Motor neuron (in vitro differentiated cells): ENCODE results near the gene TIMM10. TPM values are rescaled to one million over a fixed set of nuclear protein-coding genes. Genes with fewer than 3 reads are reported as not detected.
A peak's percentile ranks its signal among the peaks of the same experiment; 100 is the strongest.

Experiments used
- ATAC-seq, 8 experiments: fragments of 200-7000 bp; cut with Tn5 transposase; replicated peaks in 6 of 8; 2 replicates each; pipeline ENCODE4 v1.8.0; 2021; ENCODE audit warnings: mild to moderate bottlenecking in 8 of 8, moderate library complexity in 8 of 8
- H3K27ac ChIP-seq, 2 donors: fragments of 250-450 bp; sonication (Bioruptor Pico); 2 replicates each; pipeline ENCODE4 v1.9.0; 2021; ENCODE audit warnings: antibody characterized with exemption in 2 of 2, mild to moderate bottlenecking in 2 of 2, moderate library complexity in 1 of 2
- H3K4me1 ChIP-seq, 2 donors: fragments of 250-450 bp; sonication (Bioruptor Pico); replicated peaks in 1 of 2; 2 replicates each; pipeline ENCODE4 v1.6.1; 2021; ENCODE audit warnings: antibody characterized with exemption in 2 of 2, mild to moderate bottlenecking in 2 of 2, moderate library complexity in 1 of 2
- H3K4me3 ChIP-seq, 5 donors: fragments of 250-450 bp; sonication (Bioruptor Pico); 2 replicates each; pipeline ENCODE4 v1.9.0; 2021; ENCODE audit warnings: antibody characterized with exemption in 5 of 5, mild to moderate bottlenecking in 5 of 5, moderate library complexity in 4 of 5
- WGBS, 10 experiments: fragments of 450-650 bp; shearing (Covaris generic); methylation state at CpG; one replicate each; pipeline ENCODE4 v1.0.0; 2022; 5-methylcytosine and 5-hydroxymethylcytosine counted together
- in situ Hi-C, 9 experiments: fragments of 400-800 bp; cut with MboI; loops; one replicate each; pipeline ENCODE4 v1.15.0; 2021; ENCODE audit warnings: low sequenced_read_pairs in 9 of 9, low pct_unique_long_range_greater_than_20kb in 2 of 9; ENCODE audit not compliant: unreplicated experiment in 9 of 9
- total RNA-seq, 8 experiments: library from RNA; unstranded; fragments of 300-600 nt; gene quantifications; 2 replicates each; pipeline versions ENCODE4 v1.2.3 to v1.2.4, GENCODE V29; 2022

TIMM10 gene
- total RNA-seq, 8 experiments from 2014 or later: 28.3 to 86.7 (median 58.9) TPM

DNA sequence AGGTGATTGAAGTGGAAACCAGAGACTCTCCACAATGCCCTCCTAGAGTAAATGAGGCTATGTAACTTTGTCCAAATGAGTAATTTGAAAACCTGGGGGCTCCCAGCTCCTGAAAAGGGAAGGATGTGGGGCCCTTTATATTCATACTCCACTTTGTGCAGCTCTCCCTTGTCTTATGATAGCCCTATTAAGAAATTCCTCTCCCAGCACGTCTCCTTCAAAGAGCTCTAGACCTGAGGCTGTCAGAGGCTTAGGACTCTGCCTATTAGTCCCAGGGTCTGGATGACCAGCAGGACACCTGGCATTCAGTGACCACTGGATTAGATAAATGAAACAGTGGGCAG lies 17.1 kb downstream of the TIMM10 start:
- H3K27ac ChIP-seq: no peak overlapping the region
- peak in 1 of 8 experiments; percentile 1 for ATAC-seq
- no peak overlapping the region for H3K4me3 ChIP-seq
- H3K4me1 ChIP-seq: peaks cover 5 to 10% of the 10 kb centered on the region in 2 donors
- 40% methylated on average over 1 of the region's 1 CpG; no CpG with 5 or more reads in 9 of the 10 experiments for WGBS, 10 experiments
- in situ Hi-C loops: loop anchor here in 1 of 9 experiments (25.0 kb wide), 1 partner anchor 176 kb away; the partner anchor contains the start of genes P2RX3 and SSRP1

GRCh38 chr11:57512646-57513451 lies 17.7 kb downstream of the TIMM10 start:
- Histone ChIP-seq H3K4me1 (peaks cover 5 to 10% of the 10 kb centered on the region in 2 donors), H3K27ac (no peak overlapping the region), H3K4me3 (no peak overlapping the region)
- peak in 3 of 8 experiments; percentile 40 to 52 (median 46) for ATAC-seq
- WGBS, 10 experiments: 0 to 100% (median 78%) methylated on average over 1 to 7 of the region's 12 CpGs; no CpG with 5 or more reads in 3 of the 10 experiments
- in situ Hi-C loops: loop anchor here in 1 of 9 experiments (25.0 kb wide), 1 partner anchor 176 kb away; the partner anchor contains the start of genes P2RX3 and SSRP1

- WGBS, 10 experiments: 71 to 100% (median 100%) methylated on average over 1 to 6 of the region's 6 CpGs; no CpG with 5 or more reads in 3 of the 10 experiments
- peak in 1 of 8 experiments; percentile 1 for ATAC-seq
- Histone ChIP-seq H3K27ac (no peak overlapping the region), H3K4me1 (peaks cover 5 to 10% of the 10 kb centered on the region in 2 donors), H3K4me3 (no peak overlapping the region)
- in situ Hi-C loops: loop anchor here in 1 of 9 experiments (25.0 kb wide), 1 partner anchor 175 kb away; the partner anchor contains the start of genes P2RX3 and SSRP1
Observed at GRCh38 chr11:57511741-57512430, 18.7 kb downstream of the TIMM10 start.

DNA sequence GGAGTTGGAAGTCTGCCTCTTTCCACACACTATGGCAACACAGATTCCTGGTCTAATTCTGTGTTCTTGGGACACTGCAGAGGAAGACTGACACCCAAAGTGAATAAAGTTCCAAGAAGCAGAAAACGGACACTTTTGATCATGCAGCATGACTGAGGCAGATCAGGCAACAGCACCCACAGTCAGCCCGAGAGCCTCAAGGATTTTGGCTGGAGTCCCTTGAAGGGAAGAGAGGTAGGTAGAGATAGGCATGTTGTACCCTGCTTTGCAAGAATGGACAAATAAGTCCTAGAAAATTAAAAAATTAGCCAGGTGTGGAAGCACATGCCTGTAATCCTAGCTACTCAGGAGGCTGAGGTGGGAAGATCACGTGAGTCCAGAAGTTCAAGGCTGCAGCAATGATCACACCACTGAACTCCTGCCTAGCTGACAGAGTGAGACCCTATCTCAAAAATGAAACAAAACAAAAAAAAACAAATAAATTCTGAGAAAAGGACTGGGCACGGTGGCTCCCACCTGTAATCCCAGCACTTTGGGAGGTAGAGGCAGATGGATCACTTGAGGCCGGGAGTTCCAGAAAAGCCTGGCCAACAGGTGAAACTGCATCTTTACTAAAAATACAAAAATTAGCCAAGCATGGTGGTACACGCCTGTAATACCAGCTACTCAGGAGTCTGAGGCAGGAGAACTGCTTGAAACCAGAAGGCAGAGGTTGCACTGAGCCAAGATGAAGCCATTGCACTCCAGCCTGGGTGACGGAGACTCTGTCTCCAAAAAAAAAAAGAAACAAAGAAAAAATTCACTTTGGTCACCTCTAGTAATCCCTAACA lies 22.0 kb downstream of the TIMM10 start:
- no peak for ATAC-seq
- in situ Hi-C loops: loop anchor here in 1 of 9 experiments (25.0 kb wide), 1 partner anchor 171 kb away; the partner anchor contains the start of genes P2RX3 and SSRP1
- WGBS, 10 experiments: 54 to 100% (median 86%) methylated on average over 2 to 6 of the region's 7 CpGs
- H3K4me1 ChIP-seq: no peaks in the 10 kb centered on the region
- no peak overlapping the region for H3K4me3 ChIP-seq
- H3K27ac ChIP-seq: no peak overlapping the region

GRCh38 chr11:57506522-57506921 lies 24.0 kb downstream of the TIMM10 start:
- in situ Hi-C loops: loop anchor here in 1 of 9 experiments (25.0 kb wide), 1 partner anchor 169 kb away; the partner anchor contains the start of genes P2RX3 and SSRP1

DNA sequence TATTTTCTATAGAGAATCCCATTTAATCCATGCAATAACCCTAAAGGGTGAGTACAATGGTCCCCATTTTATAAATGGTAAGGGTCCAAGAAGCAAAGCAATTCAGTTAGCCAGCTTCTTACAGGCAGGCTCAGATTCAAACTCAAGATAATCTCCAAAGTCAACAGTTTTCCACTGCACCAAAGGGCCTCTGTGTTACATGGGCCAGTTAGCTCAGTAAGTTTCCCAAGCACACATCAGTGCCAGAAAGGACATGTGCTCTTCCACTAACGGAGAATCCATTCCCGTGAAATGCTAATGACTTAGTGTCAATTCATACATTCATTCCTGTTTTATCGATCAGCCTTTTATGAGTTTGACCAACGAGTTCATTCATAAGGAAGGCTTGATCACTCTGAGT lies 26.0 kb downstream of the TIMM10 start:
- WGBS, 10 experiments: 51 to 100% (median 80%) methylated on average over 1 to 4 of the region's 4 CpGs; no CpG with 5 or more reads in 2 of the 10 experiments
- in situ Hi-C loops: loop anchor here in 1 of 9 experiments (25.0 kb wide), 1 partner anchor 167 kb away; the partner anchor contains the start of genes P2RX3 and SSRP1
- peaks cover 5% of the 10 kb centered on the region in 2 donors for H3K4me1 ChIP-seq
- ATAC-seq: no peak
- H3K4me3 ChIP-seq: no peak overlapping the region
- H3K27ac ChIP-seq: no peak overlapping the region

More at GRCh38 chr11:57506522-57506921, 24.0 kb downstream of the TIMM10 start:
- H3K27ac ChIP-seq: no peak overlapping the region
- H3K4me3 ChIP-seq: no peak overlapping the region
- no peak for ATAC-seq
- no peaks in the 10 kb centered on the region for H3K4me1 ChIP-seq
- 80 to 100% (median 94%) methylated on average over 1 of the region's 1 CpG; no CpG with 5 or more reads in 6 of the 10 experiments for WGBS, 10 experiments

DNA sequence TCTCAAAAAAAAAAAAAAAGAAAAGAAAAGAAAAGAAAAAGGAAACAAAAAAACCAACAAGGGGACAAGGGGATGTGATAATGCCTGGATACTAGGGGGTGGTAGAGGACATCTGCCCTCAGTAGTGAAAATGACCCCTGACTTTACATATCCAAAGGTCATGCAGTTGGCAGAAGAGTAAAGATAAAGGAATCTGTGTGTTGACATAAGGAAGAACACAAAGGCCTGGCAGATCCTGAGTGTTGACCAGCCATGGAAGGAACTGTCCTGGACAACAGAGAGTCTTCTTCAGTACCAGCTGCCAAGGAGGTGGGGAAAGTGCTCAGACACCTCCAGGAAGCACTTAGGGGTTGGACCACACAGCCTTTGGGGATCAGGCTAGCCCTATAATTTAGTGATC lies 27.7 kb downstream of the TIMM10 start:
- Histone ChIP-seq H3K4me1 (peaks cover 5 to 10% of the 10 kb centered on the region in 2 donors), H3K27ac (no peak overlapping the region), H3K4me3 (no peak overlapping the region)
- in situ Hi-C loops: loop anchor here in 1 of 9 experiments (25.0 kb wide), 1 partner anchor 166 kb away; the partner anchor contains the start of genes P2RX3 and SSRP1
- ATAC-seq: no peak

DNA sequence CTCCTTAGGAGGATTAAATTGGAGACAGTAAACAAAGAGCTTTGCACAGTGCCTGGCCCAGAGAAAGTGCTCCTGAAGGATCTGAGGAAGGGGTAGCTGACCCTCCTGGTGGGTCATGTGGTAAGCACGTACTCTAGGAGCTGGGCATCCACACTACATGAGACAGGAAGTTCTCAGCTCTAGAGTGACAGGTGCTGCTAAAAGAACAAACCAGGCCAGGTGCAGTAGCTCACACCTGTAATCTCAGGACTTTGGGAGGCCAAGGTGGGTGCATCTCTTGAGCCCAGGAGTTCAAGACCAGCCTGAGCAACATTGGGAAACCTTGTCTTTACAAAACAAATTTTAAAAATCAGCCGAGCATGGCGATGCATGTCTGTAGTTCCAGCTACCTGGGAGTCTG lies 28.2 kb downstream of the TIMM10 start:
- no peak overlapping the region for H3K27ac ChIP-seq
- peaks cover 5 to 10% of the 10 kb centered on the region in 2 donors for H3K4me1 ChIP-seq
- 89 to 100% (median 100%) methylated on average over 1 to 3 of the region's 3 CpGs; no CpG with 5 or more reads in 3 of the 10 experiments for WGBS, 10 experiments
- H3K4me3 ChIP-seq: no peak overlapping the region
- no peak for ATAC-seq
- in situ Hi-C loops: loop anchor here in 1 of 9 experiments (25.0 kb wide), 1 partner anchor 165 kb away; the partner anchor contains the start of genes P2RX3 and SSRP1

DNA sequence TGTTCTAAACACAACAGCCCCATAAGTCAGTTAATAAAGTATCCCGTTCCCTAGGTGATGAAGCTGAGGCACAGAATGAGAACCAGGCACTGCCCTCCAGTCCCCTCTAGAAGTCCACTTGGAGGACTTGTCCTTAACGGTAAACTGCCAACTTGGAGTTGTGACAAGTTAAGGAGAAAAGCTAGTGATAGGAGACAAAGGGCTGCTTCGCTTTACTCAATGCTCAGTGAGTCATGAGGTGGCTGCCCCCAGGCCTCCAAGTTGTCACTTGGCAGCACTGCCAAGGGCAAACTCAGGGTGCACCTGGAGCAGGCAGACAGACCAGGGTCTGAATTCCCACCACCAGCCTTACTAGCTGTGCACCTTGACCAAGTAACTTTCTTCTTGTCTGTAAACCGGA lies 28.6 kb downstream of the TIMM10 start:
- ATAC-seq: no peak
- Histone ChIP-seq H3K27ac (no peak overlapping the region), H3K4me1 (peaks cover 5 to 10% of the 10 kb centered on the region in 2 donors), H3K4me3 (no peak overlapping the region)
- 49 to 100% (median 83%) methylated on average over 1 to 3 of the region's 4 CpGs; no CpG with 5 or more reads in 1 of the 10 experiments for WGBS, 10 experiments
- in situ Hi-C loops: loop anchor here in 1 of 9 experiments (25.0 kb wide), 1 partner anchor 165 kb away; the partner anchor contains the start of genes P2RX3 and SSRP1

GRCh38 chr11:57500926-57501325 lies 29.6 kb downstream of the TIMM10 start:
- WGBS, 10 experiments: 100% methylated on average over 1 of the region's 15 CpGs; no CpG with 5 or more reads in 9 of the 10 experiments
- Histone ChIP-seq H3K27ac (no peak overlapping the region), H3K4me3 (no peak overlapping the region), H3K4me1 (peaks cover 8 to 10% of the 10 kb centered on the region in 2 donors)
- in situ Hi-C loops: loop anchor here in 1 of 9 experiments (25.0 kb wide), 1 partner anchor 164 kb away; the partner anchor contains the start of genes P2RX3 and SSRP1
- no peak for ATAC-seq

- no peak for ATAC-seq
- in situ Hi-C loops: loop anchor here in 1 of 9 experiments (25.0 kb wide), 1 partner anchor 163 kb away; the partner anchor contains the start of genes P2RX3 and SSRP1
- no peak overlapping the region for H3K4me3 ChIP-seq
- no peak overlapping the region for H3K27ac ChIP-seq
- H3K4me1 ChIP-seq: peaks cover 8 to 10% of the 10 kb centered on the region in 2 donors
- WGBS, 10 experiments: 94 to 100% methylated on average over 1 to 3 of the region's 8 CpGs; no CpG with 5 or more reads in 8 of the 10 experiments
Observed at GRCh38 chr11:57500515-57500914, 30.0 kb downstream of the TIMM10 start.
